GM21529 (cell line): ENCODE measurements around the gene SNRPD3.
"Not testable (repeated sequence)": the region's sequence is repeated elsewhere in the genome, so short reads cannot be mapped to it uniquely, and the experiment has no call there.

Experiments used
- ATAC-seq: cut with Tn5 transposase; IDR thresholded peaks from one replicate; pipeline ENCODE4 v1.9.1; 2021; ENCODE audit not compliant: unreplicated experiment

The SNRPD3 gene

DNA sequence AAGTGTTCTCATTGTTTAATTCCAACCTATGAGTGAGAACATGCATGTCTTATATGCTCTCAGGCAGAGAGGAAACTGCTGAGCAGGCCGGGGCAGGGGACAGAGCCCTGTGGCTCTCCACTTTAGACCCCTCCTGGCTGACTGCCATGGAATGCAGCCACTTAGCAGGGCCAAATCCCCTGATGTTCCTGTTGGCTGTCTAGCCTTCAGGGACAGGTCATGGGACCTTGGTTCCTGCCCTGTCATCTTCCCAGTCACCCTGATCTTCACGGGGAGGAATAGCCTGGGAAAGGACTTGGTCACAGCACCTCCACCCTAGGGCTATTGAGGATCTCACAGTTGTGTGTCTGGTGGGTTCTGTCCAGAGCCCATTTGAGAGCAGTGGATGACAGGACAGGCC, 50.5 kb downstream of the SNRPD3 start:
- ATAC-seq = not testable (repeated sequence)

DNA sequence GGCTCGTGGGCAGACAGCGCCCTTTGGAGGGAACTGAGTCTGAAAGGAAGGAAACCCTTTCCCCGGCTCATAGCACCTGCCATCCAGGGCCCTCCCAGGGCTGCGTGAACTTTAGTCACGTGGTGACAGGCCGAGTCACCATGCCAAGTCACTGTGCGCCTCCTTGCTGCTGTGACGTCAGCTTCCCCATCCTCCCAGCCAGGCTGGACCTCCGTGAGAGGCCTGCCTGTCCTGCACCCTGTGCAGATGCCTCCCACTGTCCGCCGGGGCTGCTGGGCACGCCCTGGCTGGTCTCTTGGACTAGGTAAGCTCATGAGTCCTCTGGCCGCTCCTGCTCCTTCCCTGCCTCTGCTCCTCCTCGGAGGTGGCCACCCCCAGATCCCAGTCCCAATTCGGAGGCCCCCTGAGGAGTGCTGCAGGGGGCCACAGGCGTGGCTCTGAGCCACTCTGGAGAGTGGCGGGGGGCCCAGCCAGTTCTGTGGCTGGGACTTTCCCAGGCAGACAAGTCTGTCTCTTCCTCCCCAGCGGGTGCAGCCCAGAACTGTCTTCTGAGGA, 51.7 kb downstream of the SNRPD3 start:
- ATAC-seq = peak; percentile 81

DNA sequence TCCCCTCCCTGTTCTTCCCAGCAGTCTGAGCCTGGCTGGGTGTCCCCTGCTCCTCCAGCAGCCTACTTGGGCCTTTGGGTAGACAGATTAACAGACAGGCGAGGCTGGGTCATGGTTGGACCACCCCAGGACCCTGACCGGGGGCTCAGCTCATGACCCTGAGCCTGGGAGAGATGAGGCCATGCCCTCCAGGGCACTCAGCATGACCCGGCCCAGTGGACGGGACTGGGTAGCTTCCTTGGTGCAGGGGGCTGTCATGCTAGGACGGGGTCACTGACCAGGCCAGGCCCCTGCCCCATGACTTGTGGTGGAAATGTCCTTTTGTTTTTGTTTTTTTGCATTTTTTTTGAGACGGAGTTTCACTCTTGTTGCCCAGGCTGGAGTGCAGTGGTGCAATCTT, 52.5 kb downstream of the SNRPD3 start:
- not testable (repeated sequence) for ATAC-seq

DNA sequence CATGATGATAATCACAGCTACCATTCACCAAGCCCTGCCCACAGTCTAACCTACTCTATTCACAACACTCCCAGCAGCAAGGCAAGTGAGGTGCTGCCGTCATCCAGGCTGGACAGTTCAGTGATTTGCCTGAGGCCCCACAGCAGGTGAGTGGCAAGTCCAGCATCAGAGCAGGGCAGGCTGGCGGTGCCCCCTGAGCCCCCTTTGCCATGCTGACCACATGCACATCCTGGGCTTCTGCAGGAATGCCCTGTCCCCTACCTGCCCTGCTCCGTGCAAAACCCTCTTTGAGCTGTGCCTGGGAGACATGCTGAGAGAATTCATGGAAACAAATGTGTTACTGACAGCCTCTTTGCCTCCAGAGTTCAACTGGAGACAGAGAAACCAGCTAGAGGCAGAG, 54.1 kb downstream of the SNRPD3 start:
- not testable (repeated sequence) for ATAC-seq

DNA sequence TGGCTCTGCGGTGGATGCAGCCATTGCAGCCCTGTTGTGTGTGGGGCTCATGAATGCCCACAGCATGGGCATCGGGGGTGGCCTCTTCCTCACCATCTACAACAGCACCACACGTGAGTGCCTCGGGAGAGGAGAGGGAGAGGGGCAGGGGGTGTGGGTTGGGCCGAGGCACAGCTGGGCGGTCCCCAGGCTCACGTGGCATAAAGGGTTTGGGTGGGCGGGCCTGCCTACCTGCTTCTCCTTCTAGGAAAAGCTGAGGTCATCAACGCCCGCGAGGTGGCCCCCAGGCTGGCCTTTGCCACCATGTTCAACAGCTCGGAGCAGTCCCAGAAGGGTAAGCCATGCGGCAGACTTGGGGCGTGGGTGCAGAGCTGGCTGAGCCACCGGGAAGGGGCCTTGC, 59.0 kb downstream of the SNRPD3 start:
- not testable (repeated sequence) for ATAC-seq

DNA sequence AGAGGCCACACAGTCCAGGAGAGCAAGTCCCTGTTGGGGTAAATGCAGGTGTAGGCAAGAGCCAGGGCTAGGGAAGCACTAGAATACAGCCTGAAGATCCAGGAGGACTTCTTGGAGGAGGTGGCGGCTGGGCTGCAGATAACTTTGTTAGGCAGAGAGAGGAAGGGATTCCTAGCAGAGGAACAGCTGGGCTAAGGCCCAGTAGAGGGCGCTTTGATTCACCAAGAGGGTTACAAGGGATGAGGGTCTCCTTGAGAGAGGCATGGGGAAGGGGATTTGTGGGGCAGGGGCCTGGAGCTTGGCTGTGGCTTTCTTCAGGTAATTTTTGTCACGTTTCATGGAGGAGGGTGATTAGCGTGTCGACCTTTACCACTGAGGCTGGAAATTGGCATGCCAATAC, 65.4 kb downstream of the SNRPD3 start:
- ATAC-seq = not testable (repeated sequence)

DNA sequence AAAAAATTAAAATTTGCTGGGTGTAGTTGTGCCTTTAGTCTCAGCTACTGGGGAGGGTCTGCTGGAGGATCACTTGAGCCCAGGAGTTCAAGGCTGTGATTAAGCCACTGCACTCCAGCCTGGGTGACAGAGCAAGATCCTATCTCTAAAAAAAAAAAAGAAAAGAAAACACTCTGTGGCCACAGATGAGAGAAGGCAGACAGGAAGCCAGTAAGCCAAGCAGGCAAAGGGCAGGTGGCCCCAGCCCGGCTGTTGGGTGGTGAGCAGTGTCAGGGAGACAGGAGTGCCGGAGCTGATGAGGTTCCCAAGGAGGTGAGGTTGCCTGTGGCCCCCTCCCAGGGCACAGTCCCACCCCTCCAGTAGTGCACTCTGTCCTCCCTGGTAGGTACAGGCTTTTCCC, 66.8 kb downstream of the SNRPD3 start:
- not testable (repeated sequence) for ATAC-seq
